Immature natural killer cell (primary cell): ENCODE measurements around the gene DHX29. TPM values are rescaled to one million over a fixed set of nuclear protein-coding genes. Genes with fewer than 3 reads are reported as not detected.
A peak's percentile ranks its signal among the peaks of the same experiment; 100 is the strongest.

Source experiments
- DNase-seq, 3 donors: peaks; one replicate each; pipeline ENCODE4 v3.0.0; 2022; ENCODE audit warnings: mixed read lengths in 1 of 3
- H3K27ac Mint-ChIP-seq, 6 donors: one replicate each; pipeline ENCODE4 v1.8.0; 2020; ENCODE audit warnings: mixed read lengths in 6 of 6, mild to moderate bottlenecking in 5 of 6, inconsistent platforms in 4 of 6, moderate library complexity in 3 of 6
- H3K27me3 Mint-ChIP-seq, 3 donors: one replicate each; pipeline ENCODE4 v1.8.0; 2020 to 2021; ENCODE audit warnings: low read depth in 3 of 3, mild to moderate bottlenecking in 3 of 3, mixed read lengths in 3 of 3, moderate library complexity in 3 of 3, inconsistent platforms in 1 of 3
- H3K36me3 Mint-ChIP-seq, 3 donors: one replicate each; pipeline ENCODE4 v1.8.0; 2020; ENCODE audit warnings: mixed read lengths in 3 of 3, inconsistent platforms in 2 of 3, mild to moderate bottlenecking in 2 of 3
- H3K4me1 Mint-ChIP-seq, 2 donors: one replicate each; pipeline ENCODE4 v1.8.0; 2020; ENCODE audit warnings: inconsistent platforms in 2 of 2, mild to moderate bottlenecking in 2 of 2, mixed read lengths in 2 of 2, moderate library complexity in 1 of 2
- H3K4me3 Mint-ChIP-seq, 5 donors: one replicate each; pipeline ENCODE4 v1.8.0; 2020; ENCODE audit warnings: mild to moderate bottlenecking in 5 of 5, mixed read lengths in 5 of 5, inconsistent platforms in 3 of 5, moderate library complexity in 3 of 5
- H3K9me3 Mint-ChIP-seq, 6 donors: one replicate each; pipeline ENCODE4 v1.8.0; 2020; ENCODE audit warnings: mild to moderate bottlenecking in 6 of 6, mixed read lengths in 6 of 6, inconsistent platforms in 4 of 6, moderate library complexity in 3 of 6
- polyA plus RNA-seq, 3 donors: library from polyadenylated mRNA; unstranded; fragments of 300-500 nt; fragmentation: Illumina TruSeq; gene quantifications; one replicate each; pipeline ENCODE4 v1.2.3, GENCODE V29; 2021

DHX29 gene
- polyA plus RNA-seq, 3 donors from 2014 or later: 10.6 to 17.9 (median 14.5) TPM

DNA sequence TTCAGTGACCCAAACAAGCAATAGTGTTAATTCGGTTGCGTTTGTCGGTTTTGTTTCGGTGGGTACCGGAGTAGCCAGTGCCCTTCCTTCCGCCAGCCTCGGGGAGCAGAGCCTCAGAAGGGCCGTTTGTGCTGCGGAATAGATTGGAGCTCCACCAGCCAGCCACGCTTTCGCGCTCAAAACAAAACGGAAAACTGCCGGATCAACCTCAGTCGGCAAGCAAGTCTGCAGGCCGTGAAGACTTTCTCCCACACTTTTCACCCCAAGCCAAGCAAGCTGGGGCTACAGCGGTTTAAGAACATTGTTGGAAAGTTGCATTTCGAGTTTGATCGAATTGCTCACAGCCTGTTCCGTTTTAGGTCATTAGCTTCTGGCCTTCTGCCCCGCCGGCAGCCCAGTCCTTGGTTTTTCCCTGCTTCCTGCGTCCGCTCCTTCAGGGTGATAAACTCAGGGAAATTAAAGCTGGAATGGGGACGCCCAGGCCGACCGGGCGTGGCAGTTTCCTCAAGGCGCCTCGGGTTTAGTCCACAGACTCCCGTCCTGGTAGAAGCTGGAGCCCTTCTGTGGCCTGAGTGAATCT, 73.3 kb downstream of the DHX29 start:
- no peak overlapping the region for H3K27ac Mint-ChIP-seq

DNA sequence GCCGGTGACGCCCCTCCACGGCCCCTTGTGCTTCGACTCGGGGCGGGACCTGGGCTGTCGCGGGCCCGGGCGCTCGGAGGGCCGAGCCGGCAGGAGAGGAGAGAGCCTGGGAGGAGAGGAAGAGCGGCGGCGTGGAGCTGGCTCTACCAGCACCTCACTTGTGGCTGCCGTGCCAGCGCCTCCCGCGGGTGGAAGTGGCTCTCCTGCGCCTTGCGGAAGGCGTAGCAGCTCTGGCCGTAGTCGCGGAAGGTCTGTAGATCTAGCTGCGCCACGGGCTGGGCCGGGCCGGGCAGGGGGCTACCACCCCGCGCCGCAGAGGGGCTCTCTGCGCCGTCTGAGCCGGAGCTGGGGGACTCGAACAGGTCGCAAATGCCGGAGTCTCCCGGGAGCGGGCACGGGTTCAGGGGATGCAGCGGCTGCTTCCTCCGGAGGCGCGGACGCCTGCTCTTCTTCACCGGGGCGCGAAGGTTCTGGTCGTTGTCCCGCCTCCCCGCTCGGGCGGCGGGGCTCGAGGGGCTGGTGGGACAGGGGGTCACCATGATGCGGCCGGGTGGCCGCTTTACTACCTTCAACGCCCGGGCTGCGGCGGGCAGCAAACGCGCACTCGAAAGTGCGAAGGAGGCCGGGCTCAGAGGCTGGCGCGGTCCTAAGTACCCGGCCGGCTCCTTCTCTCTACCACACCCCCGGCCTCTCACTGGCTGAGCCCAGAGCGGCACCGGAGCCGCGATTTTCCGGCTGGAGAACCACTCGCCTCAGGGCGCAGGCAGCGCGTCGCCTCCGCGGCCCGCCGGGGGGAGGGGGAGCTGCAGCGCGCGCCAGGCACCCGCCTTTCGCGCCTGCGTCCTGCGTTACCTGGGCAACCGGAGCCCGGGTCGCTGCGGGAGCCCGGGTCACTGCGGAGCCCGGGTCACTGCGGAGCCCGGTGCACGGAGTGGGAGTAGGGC, 74.2 kb downstream of the DHX29 start, which contains the start of gene CCNO:
CCNO (minus strand) TSS at position 624 of the 944 bp plus-strand sequence; CDS start at position 539, 85 bp downstream.
- Mint-ChIP-seq H3K9me3 (no peaks in the 10 kb centered on the region), H3K27me3 (peaks cover 32 to 50% (median 42%) of the 10 kb centered on the region in 3 donors), H3K4me1 (peaks cover 29 to 33% of the 10 kb centered on the region in 2 donors), H3K4me3 (peak within 1 kb of the TSS; percentile 84 to 92 (median 86)), H3K36me3 (no peaks in the 10 kb centered on the region), H3K27ac (no peak within 1 kb of the TSS)
- peak; percentile 36 to 60 (median 41) for DNase-seq

More for the DNA sequence above, 73.3 kb downstream of the DHX29 start:
- Mint-ChIP-seq H3K4me3 (peak overlapping the region; percentile 84 to 90 (median 86)), H3K9me3 (no peaks in the 10 kb centered on the region), H3K36me3 (no peaks in the 10 kb centered on the region), H3K4me1 (peaks cover 29 to 33% of the 10 kb centered on the region in 2 donors), H3K27me3 (peaks cover 32 to 41% (median 34%) of the 10 kb centered on the region in 3 donors)
- DNase-seq: peak in 2 of 3 donors; percentile 5 to 17

DNA sequence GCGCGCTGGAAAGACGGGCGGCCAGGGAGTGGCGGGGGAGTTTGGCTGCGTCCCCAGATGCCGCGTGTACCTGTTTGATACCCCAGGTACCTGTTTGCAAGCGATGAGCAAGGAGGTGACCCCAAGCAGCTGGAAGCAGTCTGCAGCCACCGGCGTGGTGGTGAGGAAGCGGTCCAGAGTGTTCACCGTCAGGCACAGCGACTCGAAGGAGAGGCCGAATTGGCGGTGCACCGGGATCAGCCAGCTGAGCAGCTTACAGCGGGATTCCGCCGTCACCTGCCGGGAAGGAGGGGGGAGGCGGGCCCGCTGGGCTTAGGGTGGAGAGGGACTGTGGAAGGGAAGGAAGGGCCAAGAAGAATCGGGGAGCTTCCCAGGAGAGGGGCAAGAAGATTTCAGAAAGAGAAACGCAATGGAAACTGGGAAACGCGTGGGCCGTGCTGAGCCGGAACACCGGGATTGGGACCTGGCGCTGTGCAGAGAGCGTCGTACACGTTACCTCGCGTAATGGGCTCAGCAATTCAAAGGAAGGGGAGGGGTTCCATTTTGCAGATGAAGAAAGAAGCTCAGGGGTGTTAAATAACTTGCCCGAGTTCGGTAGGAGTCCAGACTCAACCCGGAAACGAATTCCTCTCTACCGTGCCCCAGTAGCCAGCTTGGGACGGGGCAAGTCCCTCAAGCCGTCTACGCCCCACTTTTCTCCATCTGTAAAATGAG, 75.1 kb downstream of the DHX29 start:
- H3K27me3 Mint-ChIP-seq: peaks cover 38 to 58% (median 48%) of the 10 kb centered on the region in 3 donors
- H3K36me3 Mint-ChIP-seq: no peaks in the 10 kb centered on the region
- no peaks in the 10 kb centered on the region for H3K9me3 Mint-ChIP-seq
- peak in 2 of 3 donors; percentile 6 to 13 for DNase-seq
- no peak overlapping the region for H3K27ac Mint-ChIP-seq
- peak overlapping the region; percentile 82 to 92 (median 84) for H3K4me3 Mint-ChIP-seq
- H3K4me1 Mint-ChIP-seq: peaks cover 35 to 39% of the 10 kb centered on the region in 2 donors

DNA sequence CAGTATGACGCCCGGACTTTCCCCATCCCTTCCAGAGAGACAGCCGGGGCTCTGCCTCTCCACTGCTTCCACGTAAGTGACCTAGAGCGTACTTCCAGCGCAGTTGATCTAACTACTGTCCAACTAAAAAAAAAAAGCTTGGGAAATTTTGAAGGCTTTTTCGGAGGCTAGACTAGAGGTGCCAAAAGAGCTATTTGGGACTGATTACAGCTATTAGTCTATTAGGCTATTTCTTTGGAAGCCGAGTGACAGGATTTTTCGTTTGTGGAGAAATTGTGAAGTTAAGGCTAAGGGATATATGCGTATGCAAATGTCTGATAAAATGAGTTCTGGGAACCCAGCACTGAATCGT, 75.6 kb downstream of the DHX29 start:
- Mint-ChIP-seq H3K9me3 (no peaks in the 10 kb centered on the region), H3K27me3 (peaks cover 38 to 59% (median 47%) of the 10 kb centered on the region in 3 donors), H3K27ac (no peak overlapping the region), H3K4me1 (peaks cover 35 to 39% of the 10 kb centered on the region in 2 donors), H3K4me3 (peak overlapping the region; percentile 82 to 92 (median 84)), H3K36me3 (no peaks in the 10 kb centered on the region)
- DNase-seq: no peak

DNA sequence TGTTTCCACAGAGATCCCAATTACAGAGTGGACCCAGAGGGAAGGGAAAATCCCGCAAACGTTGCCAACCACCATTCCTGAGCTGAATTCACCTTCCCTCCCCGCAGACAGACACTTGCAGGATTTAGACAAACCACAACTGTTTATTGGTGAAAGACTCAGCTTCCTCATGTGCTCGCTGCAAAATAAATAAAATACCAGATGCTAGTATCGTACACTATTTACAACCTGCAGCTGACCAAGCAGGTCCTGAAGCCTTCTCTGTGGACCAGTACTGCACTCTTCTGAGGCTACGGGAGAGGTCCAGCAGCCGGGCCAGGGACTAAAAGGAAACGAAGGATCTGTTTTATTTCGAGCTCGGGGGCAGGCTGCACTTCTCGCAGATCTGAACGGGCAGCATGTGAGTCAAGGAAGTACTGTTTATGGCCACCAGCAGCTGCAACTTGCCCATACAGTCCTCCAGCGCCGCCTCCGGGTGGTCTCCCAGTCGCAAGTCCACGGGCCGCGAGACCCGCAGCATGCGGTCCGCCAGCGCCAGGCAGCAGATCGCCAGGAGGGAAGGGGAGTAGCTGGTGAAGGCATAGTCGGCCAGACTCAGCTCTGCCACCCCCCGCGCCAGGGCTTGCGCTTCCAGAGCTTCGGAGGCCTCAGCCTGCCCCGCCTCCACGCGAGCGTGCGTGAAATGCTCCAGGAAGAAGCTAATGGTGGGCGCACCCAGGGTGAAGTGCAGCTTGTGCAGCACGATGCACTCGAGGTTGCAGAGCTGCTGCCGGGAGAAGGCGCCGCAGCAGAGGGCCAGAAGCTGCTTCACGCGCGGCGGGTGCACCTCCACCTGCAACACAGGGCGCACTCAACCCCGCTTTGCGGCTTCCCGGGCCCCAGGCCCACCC, 76.2 kb downstream of the DHX29 start:
- peak in 1 of 3 donors; percentile 19 for DNase-seq
- H3K4me3 Mint-ChIP-seq: peak overlapping the region; percentile 82 to 92 (median 84)
- H3K27me3 Mint-ChIP-seq: peaks cover 39 to 56% (median 42%) of the 10 kb centered on the region in 3 donors
- no peak overlapping the region for H3K27ac Mint-ChIP-seq
- H3K36me3 Mint-ChIP-seq: no peaks in the 10 kb centered on the region
- H3K4me1 Mint-ChIP-seq: peaks cover 37 to 39% of the 10 kb centered on the region in 2 donors
- H3K9me3 Mint-ChIP-seq: no peaks in the 10 kb centered on the region

DNA sequence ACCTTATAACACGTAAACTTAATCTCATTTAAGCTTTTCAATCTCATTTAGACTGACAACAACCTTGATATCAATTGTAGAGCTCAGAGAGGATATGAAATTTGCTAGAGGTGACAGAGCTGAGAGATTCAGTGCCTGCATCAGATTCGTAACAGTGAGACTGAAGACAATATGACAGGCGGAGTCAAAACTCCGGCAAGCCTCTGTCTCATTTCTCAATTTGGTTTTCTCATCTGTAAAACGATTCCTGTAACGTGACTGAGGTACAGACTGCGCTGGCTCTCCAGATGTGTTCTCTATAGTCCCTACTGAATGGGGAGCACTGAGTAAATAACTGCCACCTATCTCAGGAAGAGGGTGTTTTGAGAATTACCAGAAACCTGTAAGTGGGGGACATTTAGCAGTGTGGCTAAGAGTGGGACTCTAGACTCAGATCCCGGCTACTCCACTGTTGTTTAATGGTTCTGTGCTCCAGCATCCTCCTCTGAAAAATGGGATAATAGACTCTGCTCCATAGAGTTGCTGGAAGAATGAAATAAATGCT, 77.3 kb downstream of the DHX29 start:
- Mint-ChIP-seq H3K9me3 (no peaks in the 10 kb centered on the region), H3K4me3 (peak overlapping the region in 2 of 5 donors; percentile 12 to 22), H3K27me3 (peaks cover 44 to 64% (median 51%) of the 10 kb centered on the region in 3 donors), H3K36me3 (no peaks in the 10 kb centered on the region), H3K27ac (no peak overlapping the region), H3K4me1 (peaks cover 39 to 43% of the 10 kb centered on the region in 2 donors)
- DNase-seq: no peak

DNA sequence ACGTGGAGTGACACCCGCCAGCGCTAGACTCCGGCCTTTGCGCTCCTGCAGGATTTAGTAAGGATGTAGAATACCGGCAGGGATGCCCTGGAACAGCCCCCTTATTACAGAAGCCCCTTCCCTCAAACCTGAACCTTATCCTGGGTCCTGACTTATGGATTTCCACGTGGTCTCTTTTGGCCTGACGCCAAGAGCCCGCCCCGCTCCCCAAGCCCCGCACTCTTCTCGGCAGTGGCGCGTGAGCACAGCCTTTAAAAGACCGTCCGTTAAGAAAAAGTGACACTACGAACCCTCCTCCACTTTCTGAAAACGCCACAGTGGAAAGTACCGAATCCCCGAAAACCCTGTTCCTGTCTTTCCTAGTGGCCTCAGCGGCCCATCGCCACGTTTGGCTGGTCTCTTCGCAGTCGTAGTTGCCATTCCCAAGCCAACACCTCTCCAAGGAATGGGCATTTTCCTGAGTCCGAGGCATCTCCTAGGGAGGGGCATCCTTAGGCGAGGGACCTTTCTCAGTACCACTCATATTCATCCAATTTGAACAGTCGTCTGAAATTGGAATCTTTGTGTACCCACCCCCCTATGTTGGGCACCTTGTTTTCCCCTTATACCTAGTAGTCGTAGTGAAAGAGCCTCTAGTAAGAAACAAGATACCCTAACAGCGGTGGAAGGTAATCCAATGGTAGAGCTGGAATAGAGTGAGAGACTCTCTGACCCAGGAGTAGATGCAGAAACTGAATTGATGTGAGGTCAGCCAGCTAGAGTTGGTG, 79.6 kb downstream of the DHX29 start:
- no peak for DNase-seq
- H3K4me1 Mint-ChIP-seq: peaks cover 37 to 44% of the 10 kb centered on the region in 2 donors
- H3K9me3 Mint-ChIP-seq: peaks cover 0 to under 1% (median 0%) of the 10 kb centered on the region in 6 donors
- H3K4me3 Mint-ChIP-seq: peak overlapping the region; percentile 33 to 77 (median 68)
- H3K27me3 Mint-ChIP-seq: peaks cover 36 to 66% (median 61%) of the 10 kb centered on the region in 3 donors
- no peak overlapping the region for H3K27ac Mint-ChIP-seq
- H3K36me3 Mint-ChIP-seq: no peaks in the 10 kb centered on the region

DNA sequence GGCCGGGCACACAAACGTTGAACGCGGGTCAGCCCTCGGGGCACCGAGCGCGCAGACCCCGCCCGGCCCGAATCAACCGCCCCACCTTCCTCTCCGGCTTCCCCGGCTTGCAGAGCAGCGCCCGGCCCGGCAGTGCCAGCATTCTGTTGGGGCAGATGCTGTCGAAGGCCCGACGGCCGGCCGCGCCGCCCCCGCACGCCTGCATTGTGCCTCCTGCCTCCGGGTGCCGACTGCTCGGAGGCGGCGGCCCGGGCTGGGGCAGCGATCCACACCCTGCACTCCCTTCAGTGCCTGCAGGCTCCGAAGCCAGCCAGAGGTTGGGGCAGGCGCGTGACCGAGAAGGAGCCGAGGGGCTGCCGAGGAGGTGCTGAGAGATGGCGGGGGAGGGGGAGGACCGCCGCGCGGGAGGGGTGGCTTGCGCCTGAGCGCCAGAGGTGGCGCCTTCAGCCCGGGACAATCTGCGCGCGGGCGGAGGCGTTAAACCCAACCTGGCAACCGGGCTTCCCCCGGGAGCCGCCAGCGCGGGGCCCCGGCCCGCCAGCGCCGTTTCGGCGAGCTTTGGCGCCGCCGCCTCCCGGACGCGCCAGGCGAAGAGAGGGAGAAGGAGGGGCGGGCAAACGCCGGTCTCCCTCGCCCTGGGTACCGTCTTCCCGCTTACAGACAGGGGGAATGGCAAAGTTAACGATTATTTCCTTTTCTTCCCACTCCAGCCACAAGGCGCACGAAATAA, 80.4 kb downstream of the DHX29 start, which contains the start of gene MCIDAS:
MCIDAS (minus strand) TSS at position 382 of the 730 bp plus-strand sequence; CDS start at position 205, 177 bp downstream.
- Mint-ChIP-seq H3K36me3 (no peaks in the 10 kb centered on the region), H3K27ac (no peak within 1 kb of the TSS), H3K27me3 (peaks cover 34 to 68% (median 63%) of the 10 kb centered on the region in 3 donors), H3K4me1 (peaks cover 37 to 44% of the 10 kb centered on the region in 2 donors), H3K4me3 (peak within 1 kb of the TSS; percentile 61 to 77 (median 70)), H3K9me3 (peaks cover 0 to 2% (median 0%) of the 10 kb centered on the region in 6 donors)
- peak; percentile 12 to 25 (median 17) for DNase-seq

DNA sequence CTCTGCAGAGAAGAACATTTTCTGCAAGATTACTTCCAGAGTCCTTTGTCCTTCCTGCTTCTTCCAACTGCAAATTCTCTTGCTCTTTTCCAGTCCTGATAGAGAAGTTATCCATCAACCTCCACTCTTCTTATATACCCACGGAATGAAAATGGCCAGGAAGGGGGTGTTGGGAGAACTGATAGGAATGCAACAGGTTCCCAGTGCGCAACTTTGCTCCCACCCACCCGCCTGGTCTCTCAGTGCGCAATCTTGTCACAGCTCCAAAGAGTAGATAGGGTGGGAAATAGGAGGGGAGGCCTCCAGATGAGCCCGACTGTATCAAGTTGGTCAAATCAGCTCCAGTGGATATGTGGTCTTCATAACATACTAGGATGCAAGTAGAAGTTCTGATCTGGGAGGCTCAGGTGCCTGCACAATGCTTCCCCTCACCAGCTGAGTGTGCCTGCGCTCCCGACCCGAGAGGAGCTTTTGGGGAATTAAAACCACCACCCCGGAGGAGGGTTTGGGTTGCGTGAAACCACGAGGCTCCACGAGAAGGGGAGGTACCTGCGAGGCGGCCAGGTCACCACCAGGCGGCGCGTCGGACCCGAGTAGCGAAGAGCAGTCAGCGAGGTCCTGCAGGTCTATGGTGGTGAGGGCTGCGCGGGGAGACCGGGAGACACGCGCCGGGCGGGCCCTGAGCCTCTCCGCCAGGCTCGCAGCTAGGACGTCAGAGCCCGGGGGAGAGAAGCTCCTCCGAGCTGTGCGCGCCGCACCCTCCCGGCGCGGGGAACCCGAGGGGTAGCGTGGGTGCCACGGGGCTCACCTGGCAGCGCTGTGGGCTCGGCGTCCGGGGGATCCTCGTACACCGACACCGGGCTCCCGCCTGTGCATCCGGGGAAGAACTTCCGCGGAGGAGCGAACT, 81.2 kb downstream of the DHX29 start:
- H3K4me3 Mint-ChIP-seq: peak overlapping the region; percentile 57 to 74 (median 66)
- H3K27ac Mint-ChIP-seq: no peak overlapping the region
- peak in 1 of 3 donors; percentile 16 for DNase-seq
- peaks cover 30 to 36% of the 10 kb centered on the region in 2 donors for H3K4me1 Mint-ChIP-seq
- peaks cover 31 to 65% (median 58%) of the 10 kb centered on the region in 3 donors for H3K27me3 Mint-ChIP-seq
- H3K36me3 Mint-ChIP-seq: peaks cover 0 to under 1% (median 0%) of the 10 kb centered on the region in 3 donors
- H3K9me3 Mint-ChIP-seq: peaks cover 0 to 2% (median 0%) of the 10 kb centered on the region in 6 donors

DNA sequence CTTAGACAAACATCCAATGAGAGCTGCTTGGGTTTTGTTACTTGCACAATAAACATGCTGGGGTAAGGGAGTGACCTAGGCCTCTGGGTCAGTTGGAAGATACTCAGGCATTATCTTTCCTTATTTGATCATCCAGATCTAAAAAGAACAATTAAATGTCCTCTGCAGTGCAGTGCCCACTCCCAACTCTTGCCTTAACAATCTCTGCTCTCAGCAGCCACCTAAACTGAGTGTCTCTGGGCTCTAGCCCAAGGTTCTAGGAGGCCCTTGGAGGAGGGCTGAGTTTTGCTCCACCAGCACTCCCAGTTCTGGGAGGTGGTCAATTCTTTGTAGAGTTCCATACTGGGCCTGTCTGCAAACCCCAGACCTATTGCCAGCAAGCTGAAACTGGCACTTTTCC, 82.1 kb downstream of the DHX29 start:
- no peak for DNase-seq
- Mint-ChIP-seq H3K9me3 (peaks cover 0 to 2% (median 0%) of the 10 kb centered on the region in 6 donors), H3K4me3 (peak overlapping the region in 4 of 5 donors; percentile 21 to 67 (median 54)), H3K36me3 (peaks cover 0 to 3% (median 0%) of the 10 kb centered on the region in 3 donors), H3K27ac (no peak overlapping the region), H3K27me3 (peaks cover 31 to 60% (median 56%) of the 10 kb centered on the region in 3 donors), H3K4me1 (peaks cover 34 to 38% of the 10 kb centered on the region in 2 donors)
